K562 (cell line): ENCODE measurements around the gene ILKAP. TPM values are rescaled to one million over a fixed set of nuclear protein-coding genes. Genes with fewer than 3 reads are reported as not detected.

Source experiments
- CBFA2T3 ChIP-seq: fragments of 450-650 bp; IDR thresholded peaks from 2 replicates; pipeline ENCODE4 v1.6.1; 2017
- HMGN3 ChIP-seq: IDR thresholded peaks from 2 replicates; pipeline ENCODE4 v1.6.1; 2011; ENCODE audit warnings: borderline replicate concordance, low read depth, mild to moderate bottlenecking, mixed read lengths, low read length; ENCODE audit not compliant: insufficient read length; ENCODE audit errors: extremely low read depth
- ZBTB40 ChIP-seq, 2 experiments: fragments of 450-650 bp in 1 of 2; sonication (generic) in 1 of 2; formaldehyde crosslinking in 1 of 2; IDR thresholded peaks; 2 replicates each; pipeline versions ENCODE4 v1.7.1 to v1.9.0; 2016 to 2022; ENCODE audit warnings: inconsistent platforms in 1 of 2, mild to moderate bottlenecking in 1 of 2, missing genetic modification reagents in 1 of 2
- ZBTB9 ChIP-seq: fragments of 450-650 bp; formaldehyde crosslinking; IDR thresholded peaks from 2 replicates; pipeline ENCODE4 v1.4.0; 2020; ENCODE audit warnings: mild to moderate bottlenecking, moderate library complexity
- polyA plus RNA-seq, 8 experiments: library from polyadenylated mRNA; depleted of rRNA in 4 of 8; stranded (reverse) in 5 of 8; unstranded in 3 of 8; fragments of >200 nt; fragmentation: Nextera tagmentation in 2 of 8; fragmentation: Illumina TruSeq in 1 of 8; extraction: Ambion mirVana in 2 of 8; extraction: Trizol in 1 of 8; gene quantifications; 2 replicates each; pipeline versions ENCODE4 v1.2.1 to v1.2.3, GENCODE V29; 2011 to 2014; ENCODE audit warnings: inconsistent platforms in 1 of 8, missing spikeins in 1 of 8
- total RNA-seq, 7 experiments: library from RNA; depleted of rRNA in 6 of 7; stranded (reverse); fragments of >200 nt in 6 of 7; fragmentation: Illumina TruSeq in 2 of 7; extraction: Trizol in 2 of 7; gene quantifications; 2 replicates each; pipeline versions ENCODE4 v1.2.1 to v1.2.3, GENCODE V29; 2011 to 2021; ENCODE audit warnings: low replicate concordance in 1 of 7

ILKAP gene
- total and polyA plus RNA-seq, 9 of the 15 experiments (the other 6 are each of a cell fraction or from before 2014, with no cell fraction given): 3.1 to 43.9 (median 20.7) TPM

- TF ChIP-seq ZBTB40 (IDR thresholded peaks at IDR 0.05): no peak
- no peak for TF ChIP-seq ZBTB40 (CRISPR knock-in tag; IDR thresholded peaks at IDR 0.05)
- no peak for TF ChIP-seq CBFA2T3
- TF ChIP-seq ZBTB9: no peak
- TF ChIP-seq HMGN3: no peak
These were observed 80.1 kb downstream of the ILKAP start (continued) for GRCh38 chr2:238123218-238123971.
